GM21381 (cell line): ENCODE measurements around the gene CLDN25.

Experiments
- ATAC-seq: cut with Tn5 transposase; IDR thresholded peaks from one replicate; pipeline ENCODE4 v1.9.1; 2021; ENCODE audit warnings: mild to moderate bottlenecking, moderate library complexity; ENCODE audit not compliant: unreplicated experiment

Gene CLDN25

DNA sequence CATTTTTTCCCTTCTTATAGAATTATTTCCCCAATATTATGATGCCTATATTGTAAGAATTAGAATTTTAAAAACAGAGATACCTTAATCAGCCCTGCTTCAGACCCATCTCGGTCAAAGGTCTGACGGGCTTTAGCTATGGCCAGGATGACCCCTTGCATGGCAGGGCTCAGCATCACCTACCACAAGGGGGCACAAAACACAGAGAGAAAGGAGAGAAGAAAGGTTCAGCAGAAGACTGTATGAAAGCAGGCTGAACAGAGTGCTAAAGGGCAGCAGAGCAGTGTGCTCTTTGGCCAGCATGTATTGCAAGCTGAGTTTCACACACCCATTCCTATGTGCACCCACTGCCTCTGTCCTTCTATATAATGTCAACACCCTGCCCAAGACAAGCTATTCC is 26.8 kb downstream of the CLDN25 start:
- ATAC-seq, result peak; percentile 71

- ATAC-seq, result no peak
Observed at GRCh38 chr11:113808931-113809330, 29.3 kb downstream of the CLDN25 start.

- no peak for ATAC-seq
Observed at GRCh38 chr11:113814181-113814580, 34.6 kb downstream of the CLDN25 start.

GRCh38 chr11:113817162-113817561 is 37.6 kb downstream of the CLDN25 start:
- no peak for ATAC-seq

- ATAC-seq, result no peak
Observed at GRCh38 chr11:113817626-113818025, 38.0 kb downstream of the CLDN25 start.

DNA sequence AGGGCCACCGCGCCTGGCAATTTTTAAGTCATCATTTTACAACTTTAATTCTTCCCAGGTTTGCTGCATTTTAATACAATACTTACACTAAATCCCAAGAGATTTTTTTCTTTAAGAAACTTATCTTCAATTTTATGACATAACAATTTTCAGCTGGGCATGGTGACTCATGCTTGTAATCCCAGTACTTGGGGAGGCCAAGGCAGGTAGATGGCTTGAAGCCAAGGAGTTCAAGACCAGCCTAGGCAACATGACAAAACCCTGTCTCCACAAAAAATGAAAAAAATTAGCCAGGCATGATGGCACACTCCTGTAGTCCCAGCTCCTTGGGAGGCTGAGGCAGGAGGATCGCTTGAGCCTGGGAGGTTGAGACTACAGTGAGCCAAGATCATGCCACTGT is 38.8 kb downstream of the CLDN25 start:
- ATAC-seq, result no peak

- no peak for ATAC-seq
Observed at GRCh38 chr11:113827477-113827876, 47.9 kb downstream of the CLDN25 start.

- no peak for ATAC-seq
Observed at GRCh38 chr11:113828191-113828590, 48.6 kb downstream of the CLDN25 start.

DNA sequence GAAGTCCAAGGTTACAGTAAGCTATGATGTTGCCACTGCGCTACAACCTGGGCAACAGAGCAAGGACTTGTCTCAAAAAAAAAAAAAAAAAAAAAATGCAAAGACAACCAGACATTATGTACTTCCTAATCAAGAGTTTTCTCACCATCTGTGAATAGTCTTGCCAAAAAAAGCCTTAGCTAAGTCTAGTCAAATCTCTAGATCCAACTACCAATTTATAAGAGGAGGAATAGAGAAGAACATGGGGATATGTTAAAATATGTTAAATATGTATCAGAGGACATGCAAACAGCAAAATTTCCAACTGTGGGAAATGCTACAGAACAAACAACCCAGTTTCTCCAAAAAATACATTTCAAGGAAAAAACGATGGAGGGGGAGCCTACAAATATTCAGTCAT is 50.2 kb downstream of the CLDN25 start:
- no peak for ATAC-seq
